Left colon (tissue), 2 donors: ENCODE results near the gene BABAM2. TPM values are rescaled to one million over a fixed set of nuclear protein-coding genes. Genes with fewer than 3 reads are reported as not detected.
A peak's percentile ranks its signal among the peaks of the same experiment; 100 is the strongest.
"Not testable (repeated sequence)": the region's sequence is repeated elsewhere in the genome, so short reads cannot be mapped to it uniquely, and the experiment has no call there.

Experiments
- ATAC-seq: fragments of 200-7000 bp; cut with Tn5 transposase; one replicate; pipeline ENCODE4 v1.9.1; 2020; ENCODE audit warnings: mild to moderate bottlenecking, moderate library complexity
- DNase-seq, 2 donors: peaks; one replicate each; pipeline ENCODE4 v3.0.0-alpha.2; 2020
- intact Hi-C, 2 donors: fragments of 100-400 bp; cut with DNase I in 1 of 2; cut with micrococcal nuclease in 1 of 2; formaldehyde crosslinking; loops; one replicate each; pipeline versions ENCODE4 v1.11.2 to v1.14.0; 2022; cut with DNase I, micrococcal nuclease
- long read RNA-seq: library from polyadenylated mRNA; unstranded; transcript quantifications from one replicate; pipeline ENCODE4 v2.0.0, GENCODE V29; 2021
- total RNA-seq, 2 donors: library from RNA; stranded (reverse); fragmentation: NEBNext Ultra II Directional; extraction: Animal tissue kit (Norgen Biotek cat#: 25700); gene quantifications; one replicate each; pipeline ENCODE4 v1.2.1, GENCODE V29; 2021
- donor health status: DM: no; HTN: no; CAD: no.
- donor health status: DM: yes; HTN: yes; CAD: no.

BABAM2 gene
- total RNA-seq, result 10 to 100 TPM; 35.3 to 39.3 TPM
- long read RNA-seq, transcript BABAM2-204 (12 exons, 1,657 nt), result major isoform, 19 of 41 reads
- long read RNA-seq, partial matches to known transcripts, result 5 of 41 reads
- long read RNA-seq, other reads (novel, unspliced or antisense), result 9 of 41 reads

DNA sequence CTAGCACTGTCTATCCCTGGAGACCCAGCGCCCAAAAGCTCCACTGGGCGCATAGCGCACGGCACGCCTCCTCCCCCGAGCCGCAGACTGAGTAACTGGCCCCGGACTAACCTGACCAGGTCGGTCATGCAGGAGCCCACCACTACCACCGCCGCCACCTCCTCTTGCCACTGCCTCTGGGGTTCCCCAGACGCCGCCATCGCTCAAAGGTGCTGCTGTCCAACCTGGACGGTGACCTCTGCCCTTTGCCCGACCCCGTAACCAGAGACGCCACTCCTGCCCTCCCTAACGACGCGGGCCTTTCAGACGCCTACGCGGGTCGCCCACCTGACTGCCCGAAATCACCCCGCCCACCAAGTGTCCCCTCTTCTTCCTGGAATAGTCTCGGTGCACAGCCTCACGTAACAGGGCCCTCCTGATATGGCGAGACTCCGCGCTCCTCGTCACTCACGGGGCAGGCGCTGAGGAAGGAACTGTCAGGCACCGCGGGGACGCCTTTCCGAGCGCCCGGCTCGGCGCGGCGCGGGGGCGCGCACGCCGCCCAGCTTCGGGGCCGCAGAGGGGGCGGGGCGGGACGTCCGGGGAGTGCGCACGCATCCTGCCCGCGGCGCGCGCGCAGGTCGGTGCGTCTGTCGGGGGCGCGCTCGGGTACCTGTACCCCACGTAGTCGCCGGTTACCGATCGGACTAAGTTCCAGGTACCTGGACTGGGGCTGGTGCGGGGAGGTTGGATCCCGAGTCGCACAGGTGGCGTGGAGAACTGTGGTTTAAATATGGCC lies at the start of gene BABAM2, which contains the start of gene RBKS:
TSS of gene BABAM2 (plus strand) at position 584 of the 778 bp plus-strand sequence. CDS start 3,828 bp downstream, outside the sequence.
TSS of gene RBKS (minus strand) at position 242 of the 778 bp plus-strand sequence. CDS start at position 200, 42 bp downstream.
- intact Hi-C loops, result no loop called here
- peak; percentile 94 for ATAC-seq
- DNase-seq, result peak; percentile 85 to 92

- ATAC-seq (no peak), DNase-seq (no peak)
- intact Hi-C loops, result no loop called here
Measured at GRCh38 chr2:27842894-27843293, 47.6 kb upstream of the BABAM2 start.

GRCh38 chr2:27843992-27844391 lies 46.5 kb upstream of the BABAM2 start:
- DNase-seq, result no peak
- intact Hi-C loops, result no loop called here
- no peak for ATAC-seq

GRCh38 chr2:27844821-27845255 lies 45.7 kb upstream of the BABAM2 start:
- DNase-seq (no peak), ATAC-seq (no peak)
- intact Hi-C loops, result no loop called here

- DNase-seq (no peak), ATAC-seq (no peak)
- intact Hi-C loops, result no loop called here
Measured at GRCh38 chr2:27847333-27847732, 43.2 kb upstream of the BABAM2 start.

- DNase-seq (no peak), ATAC-seq (no peak)
- intact Hi-C loops, result no loop called here
Measured at GRCh38 chr2:27849558-27850205, 40.8 kb upstream of the BABAM2 start.

GRCh38 chr2:27852691-27853090 lies 37.8 kb upstream of the BABAM2 start:
- no peak for ATAC-seq
- intact Hi-C loops, result no loop called here

GRCh38 chr2:27854229-27854862 lies 36.2 kb upstream of the BABAM2 start:
- ATAC-seq, result peak; percentile 86
- DNase-seq, result peak in 1 of 2 donors; percentile 19
- intact Hi-C loops, result no loop called here

More at GRCh38 chr2:27852691-27853090, 37.8 kb upstream of the BABAM2 start:
- DNase-seq, result no peak

DNA sequence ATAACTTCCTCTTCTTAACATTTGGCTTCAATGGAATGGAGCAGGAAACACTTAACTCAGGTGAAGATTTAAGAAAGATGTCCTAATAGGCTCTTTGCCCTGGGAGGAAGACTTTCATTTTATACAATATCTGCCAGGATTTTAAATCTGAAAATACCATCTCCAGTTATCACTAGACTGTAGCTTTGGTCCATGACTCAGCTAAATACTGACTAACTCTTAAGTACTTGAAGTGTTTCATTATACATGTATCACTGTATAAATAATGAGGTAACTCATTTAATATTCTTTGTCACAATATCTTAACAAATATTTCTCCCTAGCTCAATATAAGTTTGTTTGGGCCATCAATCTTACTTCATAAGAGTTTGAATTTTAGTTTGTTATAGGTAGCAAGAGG lies 35.1 kb upstream of the BABAM2 start:
- intact Hi-C loops, result no loop called here
- DNase-seq (no peak), ATAC-seq (no peak)

GRCh38 chr2:27856386-27856785 lies 34.1 kb upstream of the BABAM2 start:
- ATAC-seq (no peak), DNase-seq (no peak)
- intact Hi-C loops, result no loop called here

GRCh38 chr2:27856956-27857355 lies 33.6 kb upstream of the BABAM2 start:
- DNase-seq (no peak), ATAC-seq (no peak)
- intact Hi-C loops, result no loop called here

DNA sequence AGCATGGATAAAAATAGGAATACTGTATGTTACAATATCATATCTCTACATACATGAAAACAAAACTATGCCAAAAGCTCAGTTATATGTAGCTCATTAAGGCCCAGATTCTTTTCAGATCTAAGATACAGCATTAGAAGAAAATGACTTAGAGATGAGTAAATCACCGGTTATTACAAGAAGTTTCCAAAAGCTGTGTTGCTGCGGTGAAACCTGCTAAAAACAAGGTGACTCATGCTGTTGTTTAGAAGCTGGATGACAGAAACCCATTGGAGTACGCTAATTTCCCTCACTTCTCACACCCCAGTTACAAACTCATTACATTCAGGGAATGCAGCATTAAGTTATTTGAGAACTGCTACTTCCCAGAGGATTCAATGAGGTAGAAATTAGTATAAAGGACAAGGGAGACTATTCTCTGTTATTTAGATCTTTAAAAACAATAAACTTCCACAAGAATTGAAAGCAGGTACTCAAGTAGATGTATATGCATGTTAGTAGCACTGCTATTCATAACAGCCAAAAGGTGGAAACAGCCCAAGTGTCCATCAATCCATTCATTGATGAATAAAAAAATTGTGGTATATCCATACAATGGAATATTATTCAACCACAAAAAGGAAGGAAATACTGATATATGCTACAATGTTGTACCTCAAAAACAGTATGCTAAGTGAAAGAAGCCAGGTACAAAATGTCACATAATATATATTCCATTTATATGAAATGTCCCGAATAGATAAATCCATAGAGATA lies 32.9 kb upstream of the BABAM2 start:
- no peak for DNase-seq
- intact Hi-C loops, result no loop called here
- ATAC-seq, result no peak

GRCh38 chr2:27860111-27860510 lies 30.4 kb upstream of the BABAM2 start:
- ATAC-seq (no peak), DNase-seq (no peak)
- intact Hi-C loops, result no loop called here

GRCh38 chr2:27863146-27863545 lies 27.4 kb upstream of the BABAM2 start:
- no peak for ATAC-seq
- intact Hi-C loops, result no loop called here
- DNase-seq, result no peak

GRCh38 chr2:27863955-27864354 lies 26.6 kb upstream of the BABAM2 start:
- ATAC-seq, DNase-seq, intact Hi-C loops: not testable (repeated sequence)

- no peak for ATAC-seq
- DNase-seq, result no peak
- intact Hi-C loops, result no loop called here
Measured at GRCh38 chr2:27866237-27866636, 24.3 kb upstream of the BABAM2 start.

GRCh38 chr2:27869763-27870162 lies 20.8 kb upstream of the BABAM2 start:
- no peak for ATAC-seq
- intact Hi-C loops, result no loop called here
- DNase-seq, result no peak

GRCh38 chr2:27870724-27871123 lies 19.8 kb upstream of the BABAM2 start:
- DNase-seq (no peak), ATAC-seq (no peak)
- intact Hi-C loops, result no loop called here

GRCh38 chr2:27871802-27872201 lies 18.7 kb upstream of the BABAM2 start:
- DNase-seq, result no peak
- intact Hi-C loops, result no loop called here
- no peak for ATAC-seq
